ENCODE results near the gene GLRX.

- no peak for TF ChIP-seq POLR2AphosphoS5 (IDR thresholded peaks at IDR 0.05; ENCODE audit: borderline replicate concordance, low read depth, low read length)
- no peak for TF ChIP-seq EZH2 (IDR thresholded peaks at IDR 0.05)
- no peak for TF ChIP-seq FOXP2 (optimal IDR thresholded peaks at IDR 0.05; ENCODE audit: control extremely low read depth, extremely low read length, insufficient read depth)
Measured at GRCh38 chr5:95856501-95856981, 34.0 kb upstream of the GLRX start.

Data from SK-N-MC (cell line).